Astrocyte of the cerebellum (primary cell): Measurements from ENCODE around the gene INTS7.

ENCODE experiments used
- DNase-seq: peaks from one replicate; pipeline ENCODE4 v3.0.0-alpha.2; 2011; ENCODE audit warnings: low read depth
- H3K4me3 ChIP-seq: 2 replicates; pipeline ENCODE4 v1.5.1; 2011; ENCODE audit warnings: mild to moderate bottlenecking, low read depth, low read length, moderate library complexity
- in situ Hi-C: cut with HindIII; loops from 2 replicates; pipeline ENCODE4 v1.10.0; 2017; ENCODE audit warnings: low sequenced_read_pairs
- TF ChIP-seq, protein P1 (sequence below): IDR thresholded peaks from 2 replicates; pipeline ENCODE4 v1.5.1; 2012; ENCODE audit warnings: low read length, low read depth, moderate library complexity, mild to moderate bottlenecking; ENCODE audit errors: missing control alignments

INTS7 gene

DNA sequence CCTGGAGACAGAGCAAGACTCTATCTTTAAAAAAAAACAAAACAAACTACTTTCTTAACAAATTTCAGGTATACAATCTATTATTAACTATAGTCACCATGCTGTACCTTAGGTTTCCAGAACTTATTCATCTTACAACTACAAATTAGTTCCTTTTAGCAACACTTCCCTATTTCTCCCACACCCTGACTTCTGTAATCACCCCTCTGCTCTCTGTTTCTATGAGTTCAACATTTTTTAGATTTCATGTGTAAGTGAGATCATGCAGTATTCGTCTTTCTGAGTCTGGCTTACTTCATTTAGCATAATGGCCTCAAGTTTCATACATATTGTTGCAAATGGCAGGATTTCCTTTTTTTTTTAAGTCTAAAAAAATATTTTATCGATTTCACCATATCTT lies 126.9 kb downstream of the INTS7 start:
- H3K4me3 ChIP-seq, result no peak overlapping the region
- no peak for DNase-seq
- in situ Hi-C loops, result no loop called here
- TF ChIP-seq, protein P1, sequence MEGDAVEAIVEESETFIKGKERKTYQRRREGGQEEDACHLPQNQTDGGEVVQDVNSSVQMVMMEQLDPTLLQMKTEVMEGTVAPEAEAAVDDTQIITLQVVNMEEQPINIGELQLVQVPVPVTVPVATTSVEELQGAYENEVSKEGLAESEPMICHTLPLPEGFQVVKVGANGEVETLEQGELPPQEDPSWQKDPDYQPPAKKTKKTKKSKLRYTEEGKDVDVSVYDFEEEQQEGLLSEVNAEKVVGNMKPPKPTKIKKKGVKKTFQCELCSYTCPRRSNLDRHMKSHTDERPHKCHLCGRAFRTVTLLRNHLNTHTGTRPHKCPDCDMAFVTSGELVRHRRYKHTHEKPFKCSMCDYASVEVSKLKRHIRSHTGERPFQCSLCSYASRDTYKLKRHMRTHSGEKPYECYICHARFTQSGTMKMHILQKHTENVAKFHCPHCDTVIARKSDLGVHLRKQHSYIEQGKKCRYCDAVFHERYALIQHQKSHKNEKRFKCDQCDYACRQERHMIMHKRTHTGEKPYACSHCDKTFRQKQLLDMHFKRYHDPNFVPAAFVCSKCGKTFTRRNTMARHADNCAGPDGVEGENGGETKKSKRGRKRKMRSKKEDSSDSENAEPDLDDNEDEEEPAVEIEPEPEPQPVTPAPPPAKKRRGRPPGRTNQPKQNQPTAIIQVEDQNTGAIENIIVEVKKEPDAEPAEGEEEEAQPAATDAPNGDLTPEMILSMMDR, result no peak

DNA sequence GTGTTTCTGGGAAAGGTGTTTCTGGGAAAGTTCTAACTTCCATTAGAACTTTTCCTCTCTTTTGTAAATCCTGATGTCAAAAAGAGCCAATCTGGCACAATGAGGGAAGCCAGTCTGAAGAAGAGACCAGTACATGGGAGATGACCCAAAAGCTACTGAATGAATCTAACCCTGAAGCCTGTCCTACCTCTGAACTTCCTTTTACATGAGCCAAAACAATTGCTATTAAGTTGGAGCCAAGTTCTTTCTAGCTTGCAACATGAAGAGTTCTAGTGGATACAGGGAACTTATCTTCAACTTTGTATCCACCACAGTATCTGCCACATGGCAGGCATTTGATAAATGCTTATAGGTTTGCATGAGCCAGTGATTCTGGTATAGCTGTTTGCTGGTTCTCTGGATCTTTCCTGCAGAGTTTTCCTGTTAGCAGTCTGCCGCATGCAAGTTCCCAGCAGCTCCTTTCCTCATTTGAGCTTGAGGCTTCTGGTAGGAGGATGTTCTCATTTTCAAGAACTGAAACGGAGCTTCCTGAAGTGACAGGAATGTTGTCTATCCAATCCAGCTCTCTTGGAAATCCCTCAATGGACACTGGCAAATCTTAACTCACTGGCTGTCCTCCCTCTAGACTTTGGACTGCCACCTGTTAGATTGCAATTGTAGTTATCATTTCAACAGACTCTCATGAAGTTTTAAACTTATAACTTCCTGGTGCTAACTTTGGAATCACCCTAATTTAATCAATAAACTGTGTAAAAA lies 131.7 kb downstream of the INTS7 start:
- no peak overlapping the region for H3K4me3 ChIP-seq
- in situ Hi-C loops, result no loop called here
- DNase-seq, result no peak
- TF ChIP-seq, protein P1, result no peak

GRCh38 chr1:211902624-211903291 lies 132.6 kb downstream of the INTS7 start:
- in situ Hi-C loops, result no loop called here
- TF ChIP-seq, protein P1, result no peak
- no peak overlapping the region for H3K4me3 ChIP-seq
- no peak for DNase-seq

DNA sequence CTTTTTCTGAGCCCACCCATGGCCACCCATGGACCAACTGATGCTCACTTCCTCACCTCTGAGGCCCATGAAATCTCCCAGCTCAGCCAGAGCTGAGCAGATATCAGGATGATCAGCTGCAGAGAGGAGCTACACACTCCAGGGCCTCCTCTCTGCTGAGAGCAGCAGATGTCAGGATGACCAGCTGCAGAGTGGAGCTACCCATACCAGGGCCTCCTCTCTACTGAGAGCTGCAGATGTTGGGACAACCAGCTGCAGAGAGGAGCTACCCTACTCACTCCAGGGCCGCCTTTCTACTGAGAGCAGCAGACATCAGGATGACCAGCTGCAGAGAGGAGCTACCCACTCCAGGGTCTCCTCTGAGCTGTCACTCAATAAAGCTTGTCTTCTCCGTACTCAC lies 133.4 kb downstream of the INTS7 start:
- TF ChIP-seq, protein P1, result no peak
- DNase-seq, result no peak
- in situ Hi-C loops, result no loop called here
- H3K4me3 ChIP-seq, result no peak overlapping the region

- TF ChIP-seq, protein P1, result no peak
- in situ Hi-C loops, result no loop called here
- no peak for DNase-seq
- no peak overlapping the region for H3K4me3 ChIP-seq
Observed at GRCh38 chr1:211900441-211900840, 134.9 kb downstream of the INTS7 start.

DNA sequence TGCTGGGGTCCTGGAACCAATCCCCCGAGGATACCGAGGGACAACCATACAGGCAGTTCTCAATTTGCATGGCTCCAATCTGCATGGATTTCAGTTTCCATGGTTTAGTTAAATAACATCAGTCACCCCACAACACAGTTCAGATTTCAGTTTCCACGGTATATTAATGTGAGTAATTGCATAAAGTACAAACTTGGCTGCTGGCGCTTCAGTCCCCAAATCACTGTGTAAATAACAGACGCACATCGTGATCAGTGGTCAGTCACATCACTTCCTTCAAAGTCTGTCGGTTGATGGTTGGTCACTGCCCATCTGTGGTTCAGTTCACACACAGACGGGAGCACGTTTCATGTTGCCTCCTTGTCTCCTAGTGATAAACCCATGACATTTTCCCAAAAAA lies 138.4 kb downstream of the INTS7 start:
- no peak overlapping the region for H3K4me3 ChIP-seq
- TF ChIP-seq, protein P1, result no peak
- no peak for DNase-seq
- in situ Hi-C loops, result no loop called here
